Aorta (tissue), 5 donors: ENCODE measurements around the gene ABCB9. TPM values are rescaled to one million over a fixed set of nuclear protein-coding genes. Genes with fewer than 3 reads are reported as not detected.

ENCODE experiments used
- ATAC-seq: fragments of 200-7000 bp; cut with Tn5 transposase; one replicate; pipeline ENCODE4 v1.9.1; 2022; ENCODE audit warnings: moderate library complexity; ENCODE audit not compliant: low FRiP score
- DNase-seq, 2 donors: peaks; one replicate each; pipeline ENCODE4 v3.0.0-alpha.2; 2020
- H3K27ac ChIP-seq, 2 donors: one replicate each; pipeline ENCODE4 v1.5.1; 2013; ENCODE audit warnings: low read length in 2 of 2, mild to moderate bottlenecking in 2 of 2, moderate library complexity in 2 of 2, control low read depth in 1 of 2, inconsistent platforms in 1 of 2, low read depth in 1 of 2
- H3K27me3 ChIP-seq, 2 donors: one replicate each; pipeline ENCODE4 v1.6.1; 2013; ENCODE audit warnings: control low read depth in 1 of 2, low read length in 1 of 2, mild to moderate bottlenecking in 1 of 2, moderate library complexity in 1 of 2; ENCODE audit not compliant: insufficient read depth in 2 of 2, control insufficient read depth in 1 of 2
- H3K36me3 ChIP-seq, 2 donors: one replicate each; pipeline ENCODE4 v1.6.1; 2013; ENCODE audit warnings: control low read depth in 1 of 2, low read length in 1 of 2, mild to moderate bottlenecking in 1 of 2; ENCODE audit not compliant: insufficient read depth in 2 of 2, control insufficient read depth in 1 of 2
- H3K4me1 ChIP-seq, 2 donors: one replicate each; pipeline ENCODE4 v1.6.1; 2013; ENCODE audit warnings: low read length in 2 of 2, control low read depth in 1 of 2, mild to moderate bottlenecking in 1 of 2, moderate library complexity in 1 of 2; ENCODE audit not compliant: insufficient read depth in 2 of 2, control insufficient read depth in 1 of 2
- H3K4me3 ChIP-seq, 2 donors: one replicate each; pipeline ENCODE4 v1.5.1; 2013; ENCODE audit warnings: low read length in 2 of 2, control low read depth in 1 of 2, mild to moderate bottlenecking in 1 of 2
- H3K9me3 ChIP-seq: one replicate; pipeline ENCODE4 v1.6.1; 2013; ENCODE audit warnings: mild to moderate bottlenecking, low read length; ENCODE audit not compliant: control insufficient read depth
- WGBS, 2 donors: extraction: QIAGEN DNeasy Blood & Tissue Kit; methylation state at CpG; one replicate each; pipeline ENCODE4 v1.1.7; 2013; 5-methylcytosine and 5-hydroxymethylcytosine counted together
- intact Hi-C, 2 donors: fragments of 100-400 bp; cut with DNase I; formaldehyde crosslinking; loops; one replicate each; pipeline versions ENCODE4 v1.14.2 to v1.15.0; 2022
- polyA plus RNA-seq, 2 donors: library from polyadenylated mRNA; stranded (reverse); fragments of 200-250 nt; gene quantifications; one replicate each; pipeline ENCODE4 v1.2.3, GENCODE V29; 2013
- total RNA-seq, 2 donors: library from RNA; stranded (reverse); fragmentation: NEBNext Ultra II Directional; extraction: Animal tissue kit (Norgen Biotek cat#: 25700); gene quantifications; one replicate each; pipeline ENCODE4 v1.2.1, GENCODE V29; 2021
- donor health status: healthy with polysubstance abuse.
- donor health status: Bipolar disorder and iron deficiency.
- donor health status: DM: no; HTN: no; CAD: no.
- donor health status: DM: no; HTN: no; CAD: no.
- donor health status: DM: yes; HTN: yes; CAD: no.

The ABCB9 gene
- total and polyA plus RNA-seq, 4 donors, result 1.1 to 13.0 (median 6.2) TPM

DNA sequence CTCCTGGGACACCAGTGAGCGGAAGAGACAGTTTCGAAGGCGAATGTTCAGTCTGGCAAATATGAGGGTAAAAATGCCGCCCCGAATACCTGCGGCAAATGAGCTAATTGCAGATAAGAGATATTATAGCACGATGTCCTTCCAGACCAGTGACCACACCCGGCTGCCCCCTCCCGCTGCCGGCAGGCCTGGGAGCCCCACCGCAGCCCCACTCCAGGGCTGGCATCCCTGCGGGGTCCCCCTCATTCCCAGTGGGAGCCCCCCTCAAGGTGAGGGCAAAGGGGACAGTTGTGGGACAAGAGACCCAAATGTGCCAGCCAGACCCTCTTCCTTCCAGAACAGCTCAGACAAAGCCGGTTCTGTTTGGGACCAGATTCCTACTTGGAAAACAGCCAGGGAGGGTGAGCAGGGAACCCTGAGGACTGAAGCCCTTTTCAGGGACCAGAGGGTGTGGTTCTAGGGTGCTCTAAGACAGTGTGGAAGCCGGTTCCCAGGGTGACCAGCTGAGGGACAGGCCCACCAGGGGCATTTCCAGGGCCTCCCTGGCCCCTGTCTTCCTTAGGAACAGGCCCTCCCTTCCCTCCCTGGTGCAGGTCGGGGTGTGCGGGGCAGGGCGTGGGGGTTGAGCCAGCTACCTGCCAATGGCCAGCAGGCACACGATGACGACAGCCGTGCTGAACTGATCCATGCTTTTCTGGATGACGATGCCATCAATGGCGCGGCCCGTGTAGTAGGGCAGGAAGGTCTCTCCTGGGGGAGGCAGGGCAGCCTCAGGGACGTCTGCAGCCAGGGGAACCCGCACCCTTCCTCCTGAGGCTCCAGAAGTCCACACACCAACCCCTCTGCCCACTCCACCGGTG is 16.2 kb downstream of the ABCB9 start:
- Histone ChIP-seq H3K9me3 (no peaks in the 10 kb centered on the region), H3K4me1 (no peaks in the 10 kb centered on the region), H3K4me3 (no peak overlapping the region), H3K36me3 (no peaks in the 10 kb centered on the region), H3K27me3 (no peaks in the 10 kb centered on the region), H3K27ac (no peak overlapping the region)
- ATAC-seq (no peak), DNase-seq (no peak)
- WGBS, 2 donors, result 91 to 95% methylated on average over 26 to 27 of the region's 27 CpGs
- intact Hi-C loops, result loop anchor here in 1 of 2 donors (5.0 kb wide), 1 partner anchor 158 kb away; no protein-coding TSS in a partner anchor

DNA sequence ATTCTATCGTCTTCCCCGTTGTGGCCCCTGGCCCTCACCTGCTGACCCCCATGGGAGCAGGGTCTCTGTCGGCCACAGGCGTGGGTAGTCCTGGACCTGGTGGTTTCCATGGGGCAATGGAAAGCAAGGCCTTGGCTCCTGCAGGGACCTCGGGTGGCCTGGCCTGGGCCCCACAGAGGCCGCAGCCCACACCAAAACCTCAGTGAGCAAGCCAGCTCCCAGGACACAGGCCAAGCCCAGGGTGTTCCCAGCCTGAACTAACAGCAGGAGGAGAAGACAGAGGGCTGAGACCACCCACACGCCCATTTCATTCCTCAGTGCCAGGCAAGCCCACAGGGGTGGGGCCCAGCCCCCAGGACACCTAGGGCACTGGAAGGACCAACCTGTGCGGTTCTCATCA is 16.9 kb downstream of the ABCB9 start:
- H3K4me3 ChIP-seq, result no peak overlapping the region
- ATAC-seq (no peak), DNase-seq (no peak)
- no peaks in the 10 kb centered on the region for H3K9me3 ChIP-seq
- no peaks in the 10 kb centered on the region for H3K36me3 ChIP-seq
- no peak overlapping the region for H3K27ac ChIP-seq
- H3K27me3 ChIP-seq, result no peaks in the 10 kb centered on the region
- 85 to 86% methylated on average over 8 of the region's 8 CpGs for WGBS, 2 donors
- intact Hi-C loops, result no loop called here
- H3K4me1 ChIP-seq, result no peaks in the 10 kb centered on the region

DNA sequence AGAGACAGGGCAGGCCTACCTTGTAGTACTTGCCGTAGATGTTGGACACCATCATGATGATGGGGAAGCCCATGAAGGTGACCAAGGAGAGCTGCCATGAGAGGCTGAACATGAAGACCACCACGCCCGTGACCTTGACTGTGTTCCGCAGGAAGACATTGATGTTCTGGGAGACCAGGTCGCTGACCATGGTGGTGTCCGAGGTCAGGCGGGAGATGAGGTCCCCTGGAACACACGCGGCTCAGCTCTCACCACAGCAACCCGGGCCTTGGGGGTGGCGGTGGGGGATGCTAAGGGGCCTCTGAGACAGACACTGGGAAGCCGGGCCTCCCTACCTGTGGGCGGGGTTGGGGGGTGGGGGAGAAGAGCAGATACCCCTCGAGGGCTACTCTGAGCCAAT is 17.7 kb downstream of the ABCB9 start:
- H3K9me3 ChIP-seq, result no peaks in the 10 kb centered on the region
- no peak overlapping the region for H3K4me3 ChIP-seq
- H3K36me3 ChIP-seq, result no peaks in the 10 kb centered on the region
- no peaks in the 10 kb centered on the region for H3K27me3 ChIP-seq
- no peak for DNase-seq
- 91 to 92% methylated on average over 14 of the region's 14 CpGs for WGBS, 2 donors
- H3K27ac ChIP-seq, result no peak overlapping the region
- intact Hi-C loops, result no loop called here
- no peaks in the 10 kb centered on the region for H3K4me1 ChIP-seq
- ATAC-seq, result no peak

DNA sequence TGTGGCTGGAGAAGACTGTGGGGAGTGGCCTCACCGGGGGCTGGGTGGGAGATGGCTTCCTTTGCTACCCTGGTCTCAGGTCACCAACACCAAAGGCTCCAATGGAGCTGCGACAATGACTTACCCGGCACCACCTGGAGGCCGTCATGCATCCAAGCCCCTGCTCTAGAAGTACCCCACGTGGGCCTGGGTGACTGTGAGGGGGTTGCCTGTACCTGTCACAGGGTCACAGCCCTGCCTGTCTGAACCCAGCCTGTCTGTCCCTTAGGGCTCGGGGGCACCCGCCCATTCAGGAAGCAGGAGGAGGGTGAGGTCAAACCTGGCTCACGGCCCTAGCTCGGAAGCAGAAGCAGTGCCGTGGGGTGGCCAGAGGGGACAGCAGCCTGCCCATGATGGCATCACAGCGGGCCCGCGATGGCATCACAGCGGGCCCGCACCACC is 18.9 kb downstream of the ABCB9 start:
- Histone ChIP-seq H3K4me1 (no peaks in the 10 kb centered on the region), H3K27ac (no peak overlapping the region), H3K27me3 (no peaks in the 10 kb centered on the region), H3K36me3 (no peaks in the 10 kb centered on the region), H3K9me3 (no peaks in the 10 kb centered on the region), H3K4me3 (no peak overlapping the region)
- intact Hi-C loops, result loop anchor here in 1 of 2 donors (2.0 kb wide), 1 partner anchor 31 kb away; no protein-coding TSS in a partner anchor
- ATAC-seq (peak; percentile 35), DNase-seq (peak in 1 of 2 donors; percentile 69)
- 68 to 79% methylated on average over 14 to 15 of the region's 15 CpGs for WGBS, 2 donors

DNA sequence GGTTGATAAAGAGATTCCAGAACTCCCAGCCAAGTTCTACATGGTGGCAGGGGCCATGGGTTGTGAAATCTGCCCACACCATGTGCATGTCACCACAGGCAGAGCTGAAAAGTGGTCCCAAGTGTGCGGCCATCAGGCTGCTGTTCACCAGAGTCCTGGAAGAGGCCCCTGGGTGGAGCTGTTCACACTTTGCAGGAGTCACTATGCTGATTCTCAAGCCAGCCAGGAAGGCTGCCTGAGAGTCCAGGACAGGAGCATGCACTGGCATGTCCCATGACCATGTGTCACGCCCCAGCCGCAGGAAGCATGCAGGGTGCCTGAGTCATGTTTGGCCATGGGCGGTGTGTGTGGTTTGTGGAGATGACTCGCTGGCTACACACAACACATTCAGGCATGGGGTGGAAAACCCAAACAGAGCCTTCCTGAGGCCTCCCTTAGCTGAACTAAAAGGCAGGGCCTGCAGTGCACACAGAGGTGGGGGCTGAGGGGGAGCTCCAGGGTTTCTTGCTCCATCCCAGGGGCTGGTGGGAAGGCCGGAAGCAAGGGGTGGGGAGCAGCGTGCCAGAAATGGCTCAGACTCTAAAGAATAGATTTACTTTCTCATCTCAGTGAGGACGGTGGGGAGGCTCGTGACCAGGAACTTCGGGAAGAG is 19.4 kb downstream of the ABCB9 start:
- Histone ChIP-seq H3K9me3 (no peaks in the 10 kb centered on the region), H3K4me3 (no peak overlapping the region), H3K36me3 (no peaks in the 10 kb centered on the region), H3K27me3 (no peaks in the 10 kb centered on the region), H3K27ac (no peak overlapping the region), H3K4me1 (no peaks in the 10 kb centered on the region)
- WGBS, 2 donors, result 54 to 59% methylated on average over 10 of the region's 10 CpGs
- DNase-seq (peak; percentile 95 to 96), ATAC-seq (peak; percentile 81)
- intact Hi-C loops, result loop anchor here in 1 of 2 donors (2.0 kb wide), 1 partner anchor 30 kb away; no protein-coding TSS in a partner anchor

DNA sequence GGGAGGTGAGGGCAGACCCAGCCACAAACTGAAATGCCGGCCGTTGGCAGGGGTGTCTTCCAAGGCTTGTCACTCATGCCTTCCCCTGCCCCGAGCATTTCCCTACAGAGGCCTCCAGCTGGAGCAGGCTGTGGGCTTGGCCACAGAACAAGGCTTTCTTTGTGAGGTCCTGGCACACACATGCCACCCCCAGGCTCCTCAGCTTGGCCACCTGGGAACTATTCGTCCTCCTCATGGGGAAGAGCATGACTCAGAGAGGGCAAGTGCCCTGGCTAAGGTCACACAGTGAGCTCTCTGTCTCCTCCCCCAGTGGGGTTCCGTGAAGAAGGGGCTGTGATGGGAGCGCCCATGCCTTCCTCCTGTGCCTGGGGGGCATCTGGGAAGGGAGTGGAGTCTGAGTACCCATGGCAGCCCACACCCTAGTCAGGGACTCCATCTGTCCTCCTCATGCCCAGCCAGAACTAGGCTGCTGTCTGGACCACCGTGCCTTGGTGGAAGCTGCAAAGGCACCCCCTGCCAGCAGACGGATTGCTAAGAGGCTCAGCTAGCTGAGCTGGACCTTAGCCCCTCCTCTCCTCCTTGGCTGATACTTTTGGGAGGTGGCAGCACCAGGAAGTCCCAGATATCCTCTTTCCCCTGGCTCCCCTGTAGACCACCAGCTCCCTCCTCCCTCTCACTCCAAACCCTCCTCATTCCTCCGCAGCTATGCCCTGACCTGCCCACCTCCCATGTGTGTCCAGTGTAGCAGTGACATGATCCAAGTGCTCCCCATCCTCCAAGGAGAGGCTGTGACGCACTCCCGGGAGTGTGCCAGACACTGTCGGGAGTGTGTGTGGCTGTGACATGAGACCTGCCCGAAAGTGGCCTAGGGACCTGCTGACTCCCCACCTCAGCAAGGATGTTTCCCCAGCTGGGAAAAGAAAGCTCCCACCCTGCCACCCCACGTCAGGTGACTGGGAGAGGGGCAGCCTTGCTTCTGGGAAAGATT is 21.4 kb downstream of the ABCB9 start:
- H3K9me3 ChIP-seq, result no peaks in the 10 kb centered on the region
- no peaks in the 10 kb centered on the region for H3K36me3 ChIP-seq
- DNase-seq (no peak), ATAC-seq (no peak)
- no peaks in the 10 kb centered on the region for H3K27me3 ChIP-seq
- no peak overlapping the region for H3K4me3 ChIP-seq
- H3K4me1 ChIP-seq, result no peaks in the 10 kb centered on the region
- WGBS, 2 donors, result 66 to 73% methylated on average over 14 of the region's 14 CpGs
- no peak overlapping the region for H3K27ac ChIP-seq
- intact Hi-C loops, result no loop called here

DNA sequence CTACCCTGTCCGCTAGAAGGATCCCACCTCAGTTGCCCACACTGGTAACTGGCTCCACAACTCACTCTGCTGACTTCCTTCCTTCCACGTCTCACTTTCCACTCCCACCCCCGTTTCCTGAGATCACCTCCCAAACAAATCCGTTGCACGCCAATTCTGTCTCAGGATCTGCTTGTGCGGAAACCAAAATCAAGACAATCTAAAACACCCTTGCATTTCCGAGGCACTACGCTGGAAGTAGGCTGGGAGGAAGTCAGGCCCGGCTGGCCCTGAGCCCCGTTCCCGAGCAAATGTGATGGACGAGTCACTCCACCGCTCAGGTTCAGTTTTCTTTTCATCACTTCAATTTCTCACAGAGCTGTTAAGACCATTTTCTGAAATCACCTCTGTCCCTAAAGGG is 23.1 kb downstream of the ABCB9 start:
- Histone ChIP-seq H3K36me3 (no peaks in the 10 kb centered on the region), H3K9me3 (no peaks in the 10 kb centered on the region), H3K4me3 (no peak overlapping the region), H3K27ac (no peak overlapping the region), H3K27me3 (no peaks in the 10 kb centered on the region), H3K4me1 (no peaks in the 10 kb centered on the region)
- DNase-seq, result no peak
- no peak for ATAC-seq
- 54 to 57% methylated on average over 13 of the region's 13 CpGs for WGBS, 2 donors
- intact Hi-C loops, result no loop called here

DNA sequence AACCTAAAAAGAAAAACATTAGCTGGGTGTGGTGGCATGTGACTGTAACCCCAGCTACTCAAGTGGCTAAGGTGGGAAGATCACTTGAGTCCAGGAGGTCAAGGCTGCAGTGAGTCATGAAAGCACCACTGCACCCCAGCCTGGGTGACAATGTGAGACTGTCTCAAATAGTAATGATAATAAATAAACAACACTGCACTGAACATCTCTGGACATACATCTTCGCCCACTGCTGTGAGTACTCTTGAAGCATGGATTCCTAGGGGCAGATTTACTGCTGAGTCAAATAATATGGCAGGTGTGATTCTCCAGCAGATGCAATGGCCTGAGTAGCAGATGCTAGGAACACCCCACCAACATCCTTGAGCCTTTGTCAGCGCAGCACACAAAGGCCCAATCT is 23.6 kb downstream of the ABCB9 start:
- no peak overlapping the region for H3K4me3 ChIP-seq
- H3K36me3 ChIP-seq, result no peaks in the 10 kb centered on the region
- intact Hi-C loops, result no loop called here
- no peaks in the 10 kb centered on the region for H3K9me3 ChIP-seq
- ATAC-seq (no peak), DNase-seq (no peak)
- no peaks in the 10 kb centered on the region for H3K27me3 ChIP-seq
- WGBS, 2 donors, result 93 to 94% methylated on average over 2 of the region's 2 CpGs
- H3K27ac ChIP-seq, result no peak overlapping the region
- H3K4me1 ChIP-seq, result no peaks in the 10 kb centered on the region
